B cell (primary cell): ENCODE measurements around the gene BBS1. TPM values are rescaled to one million over a fixed set of nuclear protein-coding genes. Genes with fewer than 3 reads are reported as not detected.
A peak's percentile ranks its signal among the peaks of the same experiment; 100 is the strongest.

ENCODE experiments used
- ATAC-seq: fragments of 200-7000 bp; cut with Tn5 transposase; one replicate; pipeline ENCODE4 v1.10.0; 2021; ENCODE audit warnings: low read depth, mild to moderate bottlenecking, moderate number of reproducible peaks, moderate library complexity
- CTCF ChIA-PET: fragments of 350-600 bp; sonication (Branson Sonifier 250); formaldehyde crosslinking; loops from one replicate; lab custom pipeline; 2021; ENCODE audit warnings: antibody characterized with exemption, inconsistent platforms; lab: Charles Lee
- POLR2A ChIA-PET: fragments of 350-600 bp; sonication (Branson Sonifier 250); formaldehyde crosslinking; loops from one replicate; lab custom pipeline; 2021; ENCODE audit warnings: antibody characterized with exemption; lab: Charles Lee
- DNase-seq: peaks from one replicate; pipeline ENCODE4 v3.0.0; 2013
- H2AFZ ChIP-seq: 2 replicates; pipeline ENCODE4 v1.6.1; 2012; ENCODE audit warnings: mild to moderate bottlenecking, low read depth, low read length; ENCODE audit not compliant: insufficient read depth, poor library complexity, severe bottlenecking
- H3K27ac ChIP-seq, 2 donors: 1 replicate in 1 of 2; 2 replicates in 1 of 2; pipeline ENCODE4 v1.5.1; 2012 to 2013; ENCODE audit warnings: low read length in 2 of 2, mild to moderate bottlenecking in 2 of 2, moderate library complexity in 1 of 2
- H3K27me3 ChIP-seq, 4 experiments: fragments of 200-600 bp in 1 of 4; sonication (generic) in 1 of 4; replicated peaks in 1 of 4; 1 replicate in 2 of 4; 2 replicates in 2 of 4; pipeline versions ENCODE4 v1.6.1 to v1.7.0; 2013 to 2016; ENCODE audit warnings: low read length in 3 of 4, mild to moderate bottlenecking in 2 of 4, mixed read lengths in 1 of 4, moderate library complexity in 1 of 4; ENCODE audit not compliant: insufficient read depth in 4 of 4, control insufficient read depth in 3 of 4; ENCODE audit errors: control extremely low read depth in 1 of 4
- H3K36me3 ChIP-seq, 2 experiments: replicated peaks in 1 of 2; 1 replicate in 1 of 2; 2 replicates in 1 of 2; pipeline versions ENCODE4 v1.6.1 to v1.7.1; 2013; ENCODE audit warnings: low read length in 1 of 2; ENCODE audit not compliant: insufficient read depth in 2 of 2, control insufficient read depth in 1 of 2; ENCODE audit errors: control extremely low read depth in 1 of 2, extremely low read depth in 1 of 2
- H3K4me1 ChIP-seq, 2 donors: fragments of 200-600 bp in 1 of 2; sonication (generic) in 1 of 2; 1 replicate in 1 of 2; 2 replicates in 1 of 2; pipeline versions ENCODE4 v1.5.1 to v1.6.1; 2013 to 2017; ENCODE audit warnings: low read length in 2 of 2; ENCODE audit not compliant: control insufficient read depth in 2 of 2, insufficient read depth in 2 of 2
- H3K4me2 ChIP-seq: replicated peaks from 2 replicates; pipeline ENCODE3; 2012; ENCODE audit warnings: mild to moderate bottlenecking, low read depth, low read length; ENCODE audit not compliant: poor library complexity, severe bottlenecking
- H3K4me3 ChIP-seq, 5 experiments: fragments of 200-600 bp in 1 of 5; sonication (generic) in 1 of 5; 1 replicate in 3 of 5; 2 replicates in 2 of 5; pipeline versions ENCODE4 v1.5.1 to v1.7.0; 2011 to 2016; ENCODE audit warnings: low read length in 4 of 5, mild to moderate bottlenecking in 4 of 5, low read depth in 2 of 5, control low read depth in 1 of 5, moderate library complexity in 1 of 5; ENCODE audit not compliant: insufficient read depth in 1 of 5; ENCODE audit errors: control extremely low read depth in 1 of 5, extremely low read depth in 1 of 5
- H3K79me2 ChIP-seq: fragments of 200-600 bp; sonication (generic); one replicate; pipeline ENCODE4 v1.6.0; 2016; ENCODE audit warnings: low read length; ENCODE audit not compliant: control insufficient read depth, insufficient read depth
- H3K9ac ChIP-seq: fragments of 200-600 bp; sonication (generic); 2 replicates; pipeline ENCODE4 v1.6.1; 2017; ENCODE audit warnings: mild to moderate bottlenecking, low read length, moderate library complexity
- H3K9me3 ChIP-seq, 3 donors: one replicate each; pipeline versions ENCODE4 v1.6.1 to v1.7.1; 2013; ENCODE audit warnings: low read length in 2 of 3; ENCODE audit not compliant: control insufficient read depth in 2 of 3, insufficient read depth in 1 of 3; ENCODE audit errors: control extremely low read depth in 1 of 3
- H4K20me1 ChIP-seq: 2 replicates; pipeline ENCODE4 v1.6.0; 2012; ENCODE audit warnings: mild to moderate bottlenecking, low read length; ENCODE audit not compliant: insufficient read depth, control insufficient read depth, poor library complexity, severe bottlenecking
- H3K27ac Mint-ChIP-seq: one replicate; pipeline ENCODE4 v1.8.0; 2021; ENCODE audit warnings: mixed read lengths
- H3K27me3 Mint-ChIP-seq: one replicate; pipeline ENCODE4 v1.8.0; 2021; ENCODE audit warnings: mixed read lengths
- H3K4me1 Mint-ChIP-seq: one replicate; pipeline ENCODE4 v1.8.0; 2021; ENCODE audit warnings: mixed read lengths
- H3K4me3 Mint-ChIP-seq: one replicate; pipeline ENCODE4 v1.8.0; 2021; ENCODE audit warnings: mixed read lengths
- H3K9me3 Mint-ChIP-seq: one replicate; pipeline ENCODE4 v1.8.0; 2022; ENCODE audit warnings: mixed read lengths; ENCODE audit not compliant: insufficient read depth
- CTCF ChIP-seq: fragments of 200-600 bp; IDR thresholded peaks from one replicate; pipeline ENCODE4 v1.8.0; 2022; ENCODE audit warnings: antibody characterized with exemption, mild to moderate bottlenecking
- EZH2 ChIP-seq: IDR thresholded peaks from 2 replicates; pipeline ENCODE4 v1.6.1; 2012; ENCODE audit warnings: borderline replicate concordance, low read depth, mild to moderate bottlenecking, moderate library complexity, low read length; ENCODE audit not compliant: insufficient read depth, poor library complexity, severe bottlenecking
- WGBS: methylation state at CpG from one replicate; pipeline ENCODE4 v1.1.5; 2013; ENCODE audit warnings: missing lambda C conversion rate; ENCODE audit not compliant: insufficient coverage; 5-methylcytosine and 5-hydroxymethylcytosine counted together
- intact Hi-C: fragments of 100-400 bp; cut with micrococcal nuclease; formaldehyde crosslinking; loops from one replicate; pipeline ENCODE4 v1.10.0; 2022
- polyA plus RNA-seq: library from polyadenylated mRNA; depleted of rRNA; stranded (reverse); fragments of >200 nt; gene quantifications from 2 replicates; pipeline ENCODE4 v1.2.3, GENCODE V29; 2012
- total RNA-seq, 2 donors: library from RNA; stranded (reverse); fragments of 120-200 nt in 1 of 2; gene quantifications; 1 replicate in 1 of 2; 2 replicates in 1 of 2; pipeline versions ENCODE4 v1.2.3 to v1.2.4, GENCODE V29; 2013 to 2022

BBS1 gene
- total and polyA plus RNA-seq, 2 donors (not counting 1 experiment from before 2014, with no cell fraction given), result 20.4 to 52.5 TPM

- intact Hi-C loops, result no loop called here
- Mint-ChIP-seq H3K4me3 (peak overlapping the region; percentile 55), H3K27me3 (no peaks in the 10 kb centered on the region), H3K27ac (no peak overlapping the region), H3K9me3 (no peaks in the 10 kb centered on the region), H3K4me1 (peaks cover 20% of the 10 kb centered on the region)
- peaks cover 12% of the 10 kb centered on the region for H3K79me2 ChIP-seq
- TF ChIP-seq CTCF (no peak), EZH2 (no peak)
- H3K27me3 ChIP-seq, result no peaks in the 10 kb centered on the region
- no peak overlapping the region for H3K4me2 ChIP-seq
- peaks cover 10 to 20% of the 10 kb centered on the region in 2 donors for H3K4me1 ChIP-seq
- no peak overlapping the region for H2AFZ ChIP-seq
- 97% methylated on average over 9 of the region's 9 CpGs for WGBS
- CTCF ChIA-PET, result interaction anchor here (1.1 kb wide), 1 partner anchor 68 kb away, joined by 3 read pairs; no protein-coding TSS in a partner anchor
- H3K36me3 ChIP-seq, result no peaks in the 10 kb centered on the region
- no peaks in the 10 kb centered on the region for H4K20me1 ChIP-seq
- H3K9ac ChIP-seq, result no peak overlapping the region
- ATAC-seq (no peak), DNase-seq (no peak)
- H3K4me3 ChIP-seq, result no peak overlapping the region
- POLR2A ChIA-PET, result no interaction called here
- no peak overlapping the region for H3K27ac ChIP-seq
- H3K9me3 ChIP-seq, result no peaks in the 10 kb centered on the region
Observed at GRCh38 chr11:66476841-66477251, 33.6 kb upstream of the BBS1 start.

GRCh38 chr11:66477263-66478201, 32.9 kb upstream of the BBS1 start:
- Mint-ChIP-seq H3K27ac (no peak overlapping the region), H3K4me1 (peaks cover 20% of the 10 kb centered on the region), H3K9me3 (no peaks in the 10 kb centered on the region), H3K27me3 (no peaks in the 10 kb centered on the region), H3K4me3 (peak overlapping the region; percentile 29)
- no peak overlapping the region for H2AFZ ChIP-seq
- no peak for DNase-seq
- H3K27ac ChIP-seq, result no peak overlapping the region
- peaks cover 10 to 20% of the 10 kb centered on the region in 2 donors for H3K4me1 ChIP-seq
- POLR2A ChIA-PET, result no interaction called here
- H4K20me1 ChIP-seq, result no peaks in the 10 kb centered on the region
- no peak overlapping the region for H3K4me3 ChIP-seq
- H3K27me3 ChIP-seq, result no peaks in the 10 kb centered on the region
- TF ChIP-seq CTCF (no peak), EZH2 (no peak)
- CTCF ChIA-PET, result interaction anchor here (1.2 to 3.6 kb wide), 6 partner anchors 9 to 201 kb away, joined by 3 to 45 read pairs (median 16); partner anchors contain the start of genes MRPL11, PELI3 and RBM4B
- H3K36me3 ChIP-seq, result peaks cover 0 to 4% of the 10 kb centered on the region in 2 experiments
- no peaks in the 10 kb centered on the region for H3K9me3 ChIP-seq
- H3K4me2 ChIP-seq, result no peak overlapping the region
- no peak for ATAC-seq
- WGBS, result 95% methylated on average over 8 of the region's 11 CpGs
- intact Hi-C loops, result no loop called here
- H3K9ac ChIP-seq, result no peak overlapping the region
- peaks cover 12% of the 10 kb centered on the region for H3K79me2 ChIP-seq
